Pancreas (tissue), 10 donors: Measurements from ENCODE around the gene PMPCB. TPM values are rescaled to one million over a fixed set of nuclear protein-coding genes. Genes with fewer than 3 reads are reported as not detected.

Source experiments
- ATAC-seq, 4 donors: fragments of 200-7000 bp; cut with Tn5 transposase; one replicate each; pipeline versions ENCODE4 v1.8.0 to v1.9.1; 2020; ENCODE audit warnings: mild to moderate bottlenecking in 4 of 4, moderate library complexity in 4 of 4
- DNase-seq, 6 donors: peaks; one replicate each; pipeline ENCODE4 v3.0.0-alpha.2; 2020
- FAIRE-seq: peaks from 2 replicates; lab custom pipeline; 2012; peaks lifted over from hg19 to GRCh38; lab: Jason Lieb, UNC
- H3K27ac ChIP-seq, 4 donors: fragments of 200-600 bp; sonication (generic); 1 replicate in 3 of 4; 2 replicates in 1 of 4; pipeline versions ENCODE4 v1.5.0 to v1.8.0; 2020
- H3K27me3 ChIP-seq, 4 donors: fragments of 200-600 bp; one replicate each; pipeline ENCODE4 v1.8.0; 2021
- H3K36me3 ChIP-seq, 3 donors: fragments of 200-600 bp; sonication (generic) in 1 of 3; one replicate each; pipeline versions ENCODE4 v1.5.0 to v1.8.0; 2020 to 2021
- H3K4me1 ChIP-seq, 3 donors: fragments of 200-600 bp; one replicate each; pipeline ENCODE4 v1.8.0; 2021
- H3K4me3 ChIP-seq, 4 donors: fragments of 200-600 bp; sonication (generic) in 2 of 4; one replicate each; pipeline versions ENCODE4 v1.5.0 to v1.8.0; 2020 to 2021
- H3K9me3 ChIP-seq, 4 donors: fragments of 200-600 bp; one replicate each; pipeline ENCODE4 v1.8.0; 2021
- CTCF ChIP-seq, 4 donors: fragments of 200-600 bp; sonication (generic) in 3 of 4; IDR thresholded peaks; one replicate each; pipeline versions ENCODE4 v1.5.0 to v1.8.0; 2021; ENCODE audit warnings: antibody characterized with exemption in 4 of 4
- WGBS, 2 donors: extraction: QIAGEN DNeasy Blood & Tissue Kit; methylation state at CpG; one replicate each; pipeline ENCODE4 v1.1.7; 2013; 5-methylcytosine and 5-hydroxymethylcytosine counted together
- intact Hi-C, 3 donors: fragments of 100-400 bp; cut with DNase I; formaldehyde crosslinking; loops; one replicate each; pipeline versions ENCODE4 v1.11.1 to v1.14.2; 2022
- polyA plus RNA-seq, 2 donors: library from polyadenylated mRNA; stranded (reverse); fragments of 200-250 nt; gene quantifications; one replicate each; pipeline ENCODE4 v1.2.3, GENCODE V29; 2013
- total RNA-seq, 6 donors: library from RNA; stranded (reverse); fragmentation: NEBNext Ultra II Directional in 4 of 6; extraction: Animal tissue kit (Norgen Biotek cat#: 25700) in 4 of 6; gene quantifications; one replicate each; pipeline versions ENCODE4 v1.2.1 to v1.2.4, GENCODE V29; 2021 to 2023
- donor health status: healthy with polysubstance abuse.
- donor health status: DM: no; HTN: no; CAD: no; lungs with moderate emphysema.
- donor health status: DM: no; HTN: no; CAD: no.
- donor health status: control.
- donor health status: control.
- donor health status: Bipolar disorder and iron deficiency.
- donor health status: DM: yes; HTN: yes; CAD: no.
- donor health status: DM: no; HTN: no; CAD: no.
- donor health status: DM: no; HTN: no; CAD: no.
- donor health status: DM: yes; HTN: yes; CAD: no.

Gene PMPCB
- total and polyA plus RNA-seq, 8 donors, result 20.8 to 44.7 (median 30.9) TPM

- ATAC-seq (no peak), DNase-seq (no peak), FAIRE-seq (no peak)
- no peaks in the 10 kb centered on the region for H3K9me3 ChIP-seq
- no peaks in the 10 kb centered on the region for H3K4me1 ChIP-seq
- peaks cover 0 to 93% (median 29%) of the 10 kb centered on the region in 3 donors for H3K36me3 ChIP-seq
- intact Hi-C loops, result loop anchor here in 1 of 3 donors (10.0 kb wide), 1 partner anchor 48 kb away; no protein-coding TSS in a partner anchor
- H3K27me3 ChIP-seq, result no peaks in the 10 kb centered on the region
- no peak overlapping the region for H3K4me3 ChIP-seq
- H3K27ac ChIP-seq, result no peak overlapping the region
- no peak for TF ChIP-seq CTCF (IDR thresholded peaks at IDR 0.05)
These were observed 19.8 kb downstream of the PMPCB start for GRCh38 chr7:103317009-103317408.

- no peaks in the 10 kb centered on the region for H3K27me3 ChIP-seq
- ATAC-seq (no peak), FAIRE-seq (peak; percentile 29), DNase-seq (no peak)
- 92% methylated on average over 8 of the region's 8 CpGs for WGBS, 2 donors
- no peaks in the 10 kb centered on the region for H3K4me1 ChIP-seq
- TF ChIP-seq CTCF (IDR thresholded peaks at IDR 0.05), result no peak
- H3K36me3 ChIP-seq, result peaks cover 0 to 32% (median 9%) of the 10 kb centered on the region in 3 donors
- H3K9me3 ChIP-seq, result no peaks in the 10 kb centered on the region
- intact Hi-C loops, result no loop called here
- H3K4me3 ChIP-seq, result no peak overlapping the region
- H3K27ac ChIP-seq, result no peak overlapping the region
These were observed 28.5 kb downstream of the PMPCB start for GRCh38 chr7:103325744-103326143.

- intact Hi-C loops, result no loop called here
- no peak overlapping the region for H3K4me3 ChIP-seq
- H3K27ac ChIP-seq, result no peak overlapping the region
- ATAC-seq, result no peak
- no peak for FAIRE-seq
- 86 to 93% methylated on average over 2 of the region's 2 CpGs for WGBS, 2 donors
- peaks cover 0 to 9% (median 4%) of the 10 kb centered on the region in 3 donors for H3K4me1 ChIP-seq
- peaks cover 0 to 30% (median 3%) of the 10 kb centered on the region in 3 donors for H3K36me3 ChIP-seq
- no peak for DNase-seq
- no peaks in the 10 kb centered on the region for H3K9me3 ChIP-seq
- TF ChIP-seq CTCF (IDR thresholded peaks at IDR 0.05), result no peak
- no peaks in the 10 kb centered on the region for H3K27me3 ChIP-seq
These were observed 39.5 kb downstream of the PMPCB start for GRCh38 chr7:103336761-103337160.

- H3K4me1 ChIP-seq, result peaks cover 0 to 20% (median 16%) of the 10 kb centered on the region in 3 donors
- intact Hi-C loops, result no loop called here
- DNase-seq (no peak), FAIRE-seq (no peak), ATAC-seq (no peak)
- no peak for TF ChIP-seq CTCF (IDR thresholded peaks at IDR 0.05)
- 97 to 100% methylated on average over 2 of the region's 2 CpGs for WGBS, 2 donors
- H3K9me3 ChIP-seq, result no peaks in the 10 kb centered on the region
- peaks cover 0 to 31% (median 3%) of the 10 kb centered on the region in 3 donors for H3K36me3 ChIP-seq
- no peaks in the 10 kb centered on the region for H3K27me3 ChIP-seq
- no peak overlapping the region for H3K27ac ChIP-seq
- H3K4me3 ChIP-seq, result no peak overlapping the region
These were observed 41.6 kb downstream of the PMPCB start for GRCh38 chr7:103338864-103339263.

- Histone ChIP-seq H3K36me3 (peaks cover 0 to 23% (median 0%) of the 10 kb centered on the region in 3 donors), H3K27me3 (no peaks in the 10 kb centered on the region), H3K4me1 (peaks cover 0 to 26% (median 16%) of the 10 kb centered on the region in 3 donors), H3K9me3 (no peaks in the 10 kb centered on the region), H3K27ac (no peak overlapping the region), H3K4me3 (no peak overlapping the region)
- intact Hi-C loops, result no loop called here
- WGBS, 2 donors, result 81 to 83% methylated on average over 2 of the region's 2 CpGs
- ATAC-seq (no peak), DNase-seq (no peak), FAIRE-seq (no peak)
- TF ChIP-seq CTCF (IDR thresholded peaks at IDR 0.05), result no peak
These were observed 44.2 kb downstream of the PMPCB start for GRCh38 chr7:103341466-103341865.
